Activated CD4-positive, alpha-beta T cell treated with anti-CD3 and anti-CD28 coated beads, Interleukin-2, amount 50 U/mL, for 4 hours (primary cell): ENCODE measurements around the gene P2RY12.

Experiments
- DNase-seq, 2 experiments: peaks; one replicate each; pipeline ENCODE4 v3.0.0-alpha.2; 2020

The P2RY12 gene

GRCh38 chr3:151330899-151331298, 53.7 kb downstream of the P2RY12 start:
- no peak for DNase-seq

GRCh38 chr3:151330379-151330778, 54.2 kb downstream of the P2RY12 start:
- no peak for DNase-seq

- DNase-seq = no peak
Measured at GRCh38 chr3:151329363-151329762, 55.2 kb downstream of the P2RY12 start, which contains the start of gene P2RY13. P2RY13 (minus strand) TSS chr3:151329549; CDS start chr3:151329528, 21 bp downstream.

- no peak for DNase-seq
Measured at GRCh38 chr3:151328298-151328995, 56.1 kb downstream of the P2RY12 start.

- DNase-seq = no peak
Measured at GRCh38 chr3:151327571-151328198, 56.9 kb downstream of the P2RY12 start.

GRCh38 chr3:151322511-151322910, 62.0 kb downstream of the P2RY12 start:
- no peak for DNase-seq

GRCh38 chr3:151321526-151321925, 63.0 kb downstream of the P2RY12 start:
- DNase-seq = no peak

GRCh38 chr3:151320131-151320530, 64.4 kb downstream of the P2RY12 start:
- DNase-seq = no peak

- DNase-seq = no peak
Measured at GRCh38 chr3:151319628-151320027, 64.9 kb downstream of the P2RY12 start.

- DNase-seq = no peak
Measured at GRCh38 chr3:151318991-151319390, 65.6 kb downstream of the P2RY12 start.

- DNase-seq = no peak
Measured at GRCh38 chr3:151318313-151318712, 66.2 kb downstream of the P2RY12 start.

- no peak for DNase-seq
Measured at GRCh38 chr3:151316267-151316991, 68.1 kb downstream of the P2RY12 start, which contains the start of gene GPR87. GPR87 (minus strand) TSS chr3:151316820; CDS start chr3:151300100, 16,720 bp downstream.

GRCh38 chr3:151315846-151316245, 68.7 kb downstream of the P2RY12 start:
- no peak for DNase-seq

- no peak for DNase-seq
Measured at GRCh38 chr3:151315136-151315535, 69.4 kb downstream of the P2RY12 start.

GRCh38 chr3:151314593-151314992, 70.0 kb downstream of the P2RY12 start:
- DNase-seq = no peak

GRCh38 chr3:151314137-151314536, 70.4 kb downstream of the P2RY12 start:
- DNase-seq = no peak

GRCh38 chr3:151312972-151313371, 71.6 kb downstream of the P2RY12 start:
- no peak for DNase-seq

- DNase-seq = no peak
Measured at GRCh38 chr3:151309566-151309965, 75.0 kb downstream of the P2RY12 start.

GRCh38 chr3:151307583-151308488, 76.7 kb downstream of the P2RY12 start:
- DNase-seq = no peak

GRCh38 chr3:151307131-151307530, 77.4 kb downstream of the P2RY12 start:
- no peak for DNase-seq

GRCh38 chr3:151306168-151306810, 78.3 kb downstream of the P2RY12 start:
- no peak for DNase-seq

GRCh38 chr3:151305775-151306151, 78.8 kb downstream of the P2RY12 start:
- no peak for DNase-seq
